GM13977 (cell line): ENCODE measurements around the gene FSCN2.

ENCODE experiments used
- DNase-seq: peaks from one replicate; pipeline ENCODE4 v3.0.0; 2012; ENCODE audit warnings: low spot score
- CTCF ChIP-seq: IDR thresholded peaks from 2 replicates; pipeline ENCODE4 v1.5.1; 2012; ENCODE audit warnings: mild to moderate bottlenecking, control low read depth; ENCODE audit not compliant: insufficient read depth; ENCODE audit errors: extremely low read depth, missing control alignments
- in situ Hi-C: fragments of 300-500 bp; cut with MboI; formaldehyde crosslinking; loops from one replicate; pipeline ENCODE4 v1.12.0; 2022; ENCODE audit warnings: low sequenced_read_pairs, low pct_unique_long_range_greater_than_20kb, mixed read lengths, inconsistent platforms; ENCODE audit not compliant: unreplicated experiment

Gene FSCN2

DNA sequence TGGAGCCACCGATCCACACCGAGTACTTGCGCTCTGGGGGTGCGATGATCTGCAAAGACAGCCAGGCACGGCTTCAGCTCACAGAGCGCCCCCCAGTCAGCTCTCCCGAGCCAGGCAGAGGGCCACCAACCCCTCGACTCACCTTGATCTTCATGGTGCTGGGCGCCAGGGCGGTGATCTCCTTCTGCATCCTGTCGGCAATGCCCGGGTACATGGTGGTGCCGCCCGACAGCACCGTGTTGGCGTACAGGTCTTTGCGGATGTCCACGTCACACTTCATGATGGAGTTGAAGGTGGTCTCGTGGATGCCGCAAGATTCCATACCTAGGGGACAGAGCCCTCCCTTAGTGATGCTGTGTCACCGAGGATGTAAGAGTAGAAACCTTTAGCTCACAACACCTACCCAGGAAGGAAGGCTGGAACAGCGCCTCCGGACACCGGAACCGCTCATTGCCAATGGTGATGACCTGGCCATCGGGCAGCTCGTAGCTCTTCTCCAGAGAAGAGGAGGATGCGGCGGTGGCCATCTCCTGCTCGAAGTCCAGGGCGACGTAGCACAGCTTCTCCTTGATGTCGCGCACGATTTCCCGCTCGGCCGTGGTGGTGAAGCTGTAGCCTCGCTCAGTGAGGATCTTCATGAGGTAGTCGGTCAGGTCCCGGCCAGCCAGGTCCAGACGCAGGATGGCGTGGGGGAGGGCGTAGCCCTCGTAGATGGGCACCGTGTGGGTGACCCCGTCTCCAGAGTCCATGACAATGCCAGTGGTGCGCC is 17.2 kb upstream of the FSCN2 start:
- in situ Hi-C loops, result no loop called here
- DNase-seq, result no peak
- TF ChIP-seq CTCF, result no peak

DNA sequence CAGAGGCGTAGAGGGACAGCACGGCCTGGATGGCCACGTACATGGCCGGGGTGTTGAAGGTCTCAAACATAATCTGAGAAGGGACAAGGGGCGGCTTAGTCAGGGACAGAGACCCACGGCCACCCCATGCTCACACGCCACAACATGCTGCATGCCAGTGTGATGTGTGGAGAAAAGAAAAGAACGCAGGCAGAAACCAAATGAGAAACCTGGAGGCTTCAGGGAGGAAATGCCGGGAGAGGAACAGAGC is 16.7 kb upstream of the FSCN2 start:
- in situ Hi-C loops, result no loop called here
- no peak for TF ChIP-seq CTCF
- DNase-seq, result no peak

DNA sequence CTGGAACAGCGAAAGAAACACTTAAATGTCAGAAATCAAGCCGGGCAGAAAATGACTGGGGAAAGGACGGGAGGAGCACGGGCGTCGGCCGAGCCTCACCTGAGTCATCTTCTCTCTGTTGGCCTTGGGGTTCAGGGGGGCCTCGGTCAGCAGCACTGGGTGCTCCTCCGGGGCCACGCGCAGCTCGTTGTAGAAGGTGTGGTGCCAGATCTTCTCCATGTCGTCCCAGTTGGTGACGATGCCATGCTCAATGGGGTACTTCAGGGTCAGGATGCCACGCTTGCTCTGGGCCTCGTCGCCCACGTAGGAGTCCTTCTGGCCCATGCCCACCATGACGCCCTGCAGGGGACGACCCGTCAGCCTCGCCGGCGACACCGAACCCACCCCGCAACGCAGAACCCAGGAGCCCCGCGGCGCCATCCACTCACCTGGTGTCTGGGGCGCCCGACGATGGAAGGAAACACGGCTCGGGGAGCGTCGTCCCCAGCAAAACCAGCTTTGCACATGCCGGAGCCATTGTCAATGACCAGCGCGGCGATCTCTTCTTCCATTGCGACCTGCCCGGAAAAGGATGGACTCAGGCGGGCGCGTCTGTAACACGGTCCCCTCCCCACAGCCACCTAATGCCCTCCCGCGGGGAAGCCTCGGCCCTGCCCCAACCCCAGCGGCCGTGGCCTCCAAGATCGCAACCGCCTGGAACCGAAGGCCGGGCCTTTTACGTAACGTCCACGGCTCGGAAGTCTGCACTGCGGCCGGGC is 16.2 kb upstream of the FSCN2 start:
- in situ Hi-C loops, result no loop called here
- TF ChIP-seq CTCF, result no peak
- no peak for DNase-seq

DNA sequence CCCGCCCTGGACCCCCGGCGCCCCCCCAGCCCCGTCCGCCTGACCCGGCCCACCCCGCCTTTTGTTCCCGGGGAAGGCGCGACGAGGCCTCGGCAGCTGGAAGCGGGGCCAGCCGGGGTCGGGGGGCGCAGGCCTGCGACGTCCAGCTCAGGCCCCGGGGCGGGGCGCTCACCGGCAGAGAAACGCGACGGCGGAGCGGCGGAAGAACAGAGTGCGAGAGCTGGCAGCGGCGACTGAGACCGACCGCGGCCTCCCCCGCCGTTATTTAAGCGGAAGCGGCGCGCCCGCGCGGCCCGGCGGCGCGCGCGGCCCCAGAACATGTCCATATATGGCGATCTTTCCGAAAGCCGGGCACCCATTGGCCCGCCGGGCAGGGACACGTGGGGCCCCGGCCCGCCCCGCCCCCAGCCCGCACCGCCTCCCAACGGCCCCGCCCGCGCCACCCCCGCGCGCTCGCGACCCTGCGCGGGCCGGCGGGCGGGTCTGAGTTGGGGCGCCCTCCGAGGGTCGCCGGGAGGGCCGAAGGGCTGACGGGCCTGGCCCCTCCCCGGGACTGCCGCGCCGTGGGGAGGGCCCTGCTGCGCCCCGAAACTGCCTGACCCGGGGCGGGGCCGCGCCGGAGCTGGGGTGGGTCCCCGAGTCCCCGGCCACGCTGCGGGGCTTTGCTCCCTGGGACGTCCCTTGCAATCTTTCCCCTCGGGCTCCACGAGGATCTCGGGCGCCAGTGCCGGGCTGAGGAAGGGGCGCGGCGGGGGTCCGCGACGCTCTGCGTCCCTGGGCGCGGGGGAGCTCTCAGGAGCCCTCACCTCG is 15.4 kb upstream of the FSCN2 start, which contains the start of gene ACTG1:
Gene ACTG1 (minus strand): TSS at position 238 of the 810 bp plus-strand sequence. CDS start 445 bp downstream, outside the sequence.
- DNase-seq, result peak; percentile 98
- TF ChIP-seq CTCF, result no peak
- in situ Hi-C loops, result no loop called here

- no peak for TF ChIP-seq CTCF
- peak; percentile 72 for DNase-seq
- in situ Hi-C loops, result no loop called here
Measured at GRCh38 chr17:81513372-81513752, 14.8 kb upstream of the FSCN2 start.

- in situ Hi-C loops, result no loop called here
- no peak for TF ChIP-seq CTCF
- DNase-seq, result no peak
Measured at GRCh38 chr17:81513753-81514488, 14.3 kb upstream of the FSCN2 start.
